ENCODE measurements around the gene RAD1.

DNA sequence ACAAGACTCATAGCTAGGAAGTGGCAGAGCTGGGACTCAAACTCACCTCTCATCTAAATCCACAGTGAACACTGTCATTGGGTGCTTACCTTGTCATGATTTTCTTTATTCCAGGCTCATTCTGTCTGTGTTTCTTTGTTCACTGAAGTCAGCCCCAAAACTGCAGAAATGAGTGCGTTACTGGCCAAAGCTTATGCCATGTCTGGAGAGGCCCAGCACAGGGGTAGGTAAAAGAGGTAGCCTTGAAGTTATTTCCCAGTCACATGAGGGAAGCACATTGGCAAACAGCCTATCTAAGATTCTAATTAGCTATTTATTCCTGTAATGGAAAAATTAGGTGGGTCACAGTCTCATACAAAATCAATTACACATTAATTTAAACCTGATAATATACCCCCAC, 46.5 kb downstream of the RAD1 start:
- TF ChIP-seq, protein P1, sequence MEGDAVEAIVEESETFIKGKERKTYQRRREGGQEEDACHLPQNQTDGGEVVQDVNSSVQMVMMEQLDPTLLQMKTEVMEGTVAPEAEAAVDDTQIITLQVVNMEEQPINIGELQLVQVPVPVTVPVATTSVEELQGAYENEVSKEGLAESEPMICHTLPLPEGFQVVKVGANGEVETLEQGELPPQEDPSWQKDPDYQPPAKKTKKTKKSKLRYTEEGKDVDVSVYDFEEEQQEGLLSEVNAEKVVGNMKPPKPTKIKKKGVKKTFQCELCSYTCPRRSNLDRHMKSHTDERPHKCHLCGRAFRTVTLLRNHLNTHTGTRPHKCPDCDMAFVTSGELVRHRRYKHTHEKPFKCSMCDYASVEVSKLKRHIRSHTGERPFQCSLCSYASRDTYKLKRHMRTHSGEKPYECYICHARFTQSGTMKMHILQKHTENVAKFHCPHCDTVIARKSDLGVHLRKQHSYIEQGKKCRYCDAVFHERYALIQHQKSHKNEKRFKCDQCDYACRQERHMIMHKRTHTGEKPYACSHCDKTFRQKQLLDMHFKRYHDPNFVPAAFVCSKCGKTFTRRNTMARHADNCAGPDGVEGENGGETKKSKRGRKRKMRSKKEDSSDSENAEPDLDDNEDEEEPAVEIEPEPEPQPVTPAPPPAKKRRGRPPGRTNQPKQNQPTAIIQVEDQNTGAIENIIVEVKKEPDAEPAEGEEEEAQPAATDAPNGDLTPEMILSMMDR (IDR thresholded peaks at IDR 0.05; ENCODE audit: borderline replicate concordance, extremely low read depth, low read length, poor library complexity, severe bottlenecking): no peak
- no peak for TF ChIP-seq EZH2 (IDR thresholded peaks at IDR 0.05; ENCODE audit: borderline replicate concordance, low read depth, low read length, severe bottlenecking)

Measured in DND-41 (cell line).